Liver (tissue), 9 donors: ENCODE measurements around the gene CYP2W1. TPM values are rescaled to one million over a fixed set of nuclear protein-coding genes. Genes with fewer than 3 reads are reported as not detected.

Experiments
- DNase-seq: peaks from one replicate; pipeline ENCODE4 v3.0.0-alpha.2; 2017; ENCODE audit warnings: low spot score
- H3K27ac ChIP-seq, 2 donors: one replicate each; pipeline ENCODE4 v1.7.0; 2013; ENCODE audit warnings: inconsistent platforms in 2 of 2, low read length in 2 of 2, control low read depth in 1 of 2, low read depth in 1 of 2, mild to moderate bottlenecking in 1 of 2
- H3K27me3 ChIP-seq, 4 donors: one replicate each; pipeline versions ENCODE4 v1.6.1 to v1.7.0; 2013; ENCODE audit warnings: low read length in 3 of 4, inconsistent platforms in 1 of 4, mild to moderate bottlenecking in 1 of 4, moderate library complexity in 1 of 4; ENCODE audit not compliant: control insufficient read depth in 4 of 4, insufficient read depth in 4 of 4
- H3K36me3 ChIP-seq, 4 donors: one replicate each; pipeline versions ENCODE4 v1.6.1 to v1.7.0; 2013; ENCODE audit warnings: low read length in 3 of 4, mild to moderate bottlenecking in 3 of 4, low read depth in 1 of 4, moderate library complexity in 1 of 4; ENCODE audit not compliant: control insufficient read depth in 4 of 4, insufficient read depth in 3 of 4
- H3K4me1 ChIP-seq, 4 donors: one replicate each; pipeline versions ENCODE4 v1.6.1 to v1.7.0; 2013; ENCODE audit warnings: low read length in 3 of 4, mild to moderate bottlenecking in 3 of 4, moderate library complexity in 1 of 4; ENCODE audit not compliant: control insufficient read depth in 4 of 4, insufficient read depth in 4 of 4
- H3K4me3 ChIP-seq, 3 donors: one replicate each; pipeline versions ENCODE4 v1.6.1 to v1.7.0; 2013; ENCODE audit warnings: low read length in 3 of 3, control low read depth in 1 of 3, low read depth in 1 of 3, mild to moderate bottlenecking in 1 of 3
- H3K9ac ChIP-seq, 2 donors: one replicate each; pipeline ENCODE4 v1.7.0; 2013; ENCODE audit warnings: low read length in 2 of 2, mild to moderate bottlenecking in 2 of 2, moderate library complexity in 2 of 2, control low read depth in 1 of 2, low read depth in 1 of 2
- H3K9me3 ChIP-seq, 4 donors: one replicate each; pipeline versions ENCODE4 v1.6.1 to v1.7.0; 2013; ENCODE audit warnings: low read length in 3 of 4; ENCODE audit not compliant: control insufficient read depth in 4 of 4
- CTCF ChIP-seq: fragments of 150-350 bp; IDR thresholded peaks from 2 replicates; pipeline ENCODE4 v1.5.1; 2017; ENCODE audit warnings: improper control_type of control experiment, low read depth, low read length; ENCODE audit not compliant: missing input control
- EGR1 ChIP-seq, 2 donors: IDR thresholded peaks; 2 replicates each; pipeline ENCODE4 v1.6.1; 2016 to 2018; ENCODE audit warnings: antibody characterized with exemption in 2 of 2, low read depth in 2 of 2
- FOXA1 ChIP-seq: IDR thresholded peaks from 2 replicates; pipeline ENCODE4 v1.6.1; 2016; ENCODE audit warnings: antibody characterized with exemption
- FOXA2 ChIP-seq: IDR thresholded peaks from 2 replicates; pipeline ENCODE4 v1.6.1; 2016; ENCODE audit warnings: antibody characterized with exemption
- GABPA ChIP-seq, 2 donors: IDR thresholded peaks in 1 of 2; conservative IDR thresholded peaks in 1 of 2; 2 replicates each; pipeline ENCODE4 v1.6.1; 2016; ENCODE audit warnings: antibody characterized with exemption in 2 of 2, mild to moderate bottlenecking in 1 of 2, moderate library complexity in 1 of 2
- HNF4A ChIP-seq, 2 donors: conservative IDR thresholded peaks; 2 replicates each; pipeline ENCODE4 v1.6.1; 2016; ENCODE audit warnings: antibody characterized with exemption in 2 of 2, mild to moderate bottlenecking in 2 of 2
- HNF4G ChIP-seq: IDR thresholded peaks from 2 replicates; pipeline ENCODE4 v1.6.1; 2016; ENCODE audit warnings: antibody characterized with exemption
- JUND ChIP-seq, 2 donors: IDR thresholded peaks; 2 replicates each; pipeline ENCODE4 v1.6.1; 2016; ENCODE audit warnings: antibody characterized with exemption in 2 of 2
- NR2F2 ChIP-seq: IDR thresholded peaks from 2 replicates; pipeline ENCODE4 v1.6.1; 2016; ENCODE audit warnings: antibody characterized with exemption
- RAD21 ChIP-seq, 2 donors: IDR thresholded peaks; 2 replicates each; pipeline ENCODE4 v1.6.1; 2016; ENCODE audit warnings: antibody characterized with exemption in 2 of 2, mild to moderate bottlenecking in 2 of 2
- REST ChIP-seq: IDR thresholded peaks from 2 replicates; pipeline ENCODE4 v1.6.1; 2016; ENCODE audit warnings: antibody characterized with exemption, mild to moderate bottlenecking
- RXRA ChIP-seq, 2 donors: IDR thresholded peaks; 2 replicates each; pipeline ENCODE4 v1.6.1; 2017 to 2018; ENCODE audit warnings: antibody characterized with exemption in 2 of 2, mild to moderate bottlenecking in 1 of 2
- SP1 ChIP-seq: IDR thresholded peaks from 2 replicates; pipeline ENCODE4 v1.6.1; 2018; ENCODE audit warnings: antibody characterized with exemption, mild to moderate bottlenecking
- TAF1 ChIP-seq: conservative IDR thresholded peaks from 2 replicates; pipeline ENCODE4 v1.6.1; 2016; ENCODE audit warnings: antibody characterized with exemption, mild to moderate bottlenecking
- YY1 ChIP-seq: IDR thresholded peaks from 2 replicates; pipeline ENCODE4 v1.6.1; 2016; ENCODE audit warnings: antibody characterized with exemption, mild to moderate bottlenecking
- WGBS: extraction: QIAGEN DNeasy Blood & Tissue Kit; methylation state at CpG from one replicate; pipeline ENCODE4 v1.1.7; 2013; 5-methylcytosine and 5-hydroxymethylcytosine counted together
- polyA plus RNA-seq, 2 donors: library from polyadenylated mRNA; stranded (reverse) in 1 of 2; unstranded in 1 of 2; fragments of 200-250 nt in 1 of 2; fragments of >200 nt in 1 of 2; fragmentation: Nextera tagmentation in 1 of 2; extraction: Ambion mirVana in 1 of 2; gene quantifications; one replicate each; pipeline versions ENCODE4 v1.2.1 to v1.2.3, GENCODE V29; 2013 to 2015
- total RNA-seq, 2 donors: library from RNA; depleted of rRNA; stranded (reverse); fragments of >200 nt; gene quantifications; one replicate each; pipeline ENCODE4 v1.2.3, GENCODE V29; 2014
- TF ChIP-seq, protein P1 (sequence below): IDR thresholded peaks from 2 replicates; pipeline ENCODE4 v1.6.1; 2016; ENCODE audit warnings: antibody characterized with exemption
- TF ChIP-seq, protein P2 (sequence below): IDR thresholded peaks from 2 replicates; pipeline ENCODE4 v1.6.1; 2016; ENCODE audit warnings: antibody characterized with exemption
- donor health status: healthy.
- donor health status: healthy.
- donor health status: healthy.
- donor health status: healthy.
- donor health status: healthy.

The CYP2W1 gene
- total and polyA plus RNA-seq, 4 donors = 0.28 TPM; not detected in 3

GRCh38 chr7:935874-936385, 47.1 kb upstream of the CYP2W1 start:
- 94% methylated on average over 28 of the region's 28 CpGs for WGBS
- Histone ChIP-seq H3K27ac (no peak overlapping the region), H3K36me3 (no peaks in the 10 kb centered on the region), H3K4me3 (no peak overlapping the region), H3K27me3 (no peaks in the 10 kb centered on the region), H3K4me1 (no peaks in the 10 kb centered on the region), H3K9me3 (no peaks in the 10 kb centered on the region), H3K9ac (no peak overlapping the region)
- DNase-seq = no peak
- TF ChIP-seq FOXA1 (no peak), CTCF (no peak)

DNA sequence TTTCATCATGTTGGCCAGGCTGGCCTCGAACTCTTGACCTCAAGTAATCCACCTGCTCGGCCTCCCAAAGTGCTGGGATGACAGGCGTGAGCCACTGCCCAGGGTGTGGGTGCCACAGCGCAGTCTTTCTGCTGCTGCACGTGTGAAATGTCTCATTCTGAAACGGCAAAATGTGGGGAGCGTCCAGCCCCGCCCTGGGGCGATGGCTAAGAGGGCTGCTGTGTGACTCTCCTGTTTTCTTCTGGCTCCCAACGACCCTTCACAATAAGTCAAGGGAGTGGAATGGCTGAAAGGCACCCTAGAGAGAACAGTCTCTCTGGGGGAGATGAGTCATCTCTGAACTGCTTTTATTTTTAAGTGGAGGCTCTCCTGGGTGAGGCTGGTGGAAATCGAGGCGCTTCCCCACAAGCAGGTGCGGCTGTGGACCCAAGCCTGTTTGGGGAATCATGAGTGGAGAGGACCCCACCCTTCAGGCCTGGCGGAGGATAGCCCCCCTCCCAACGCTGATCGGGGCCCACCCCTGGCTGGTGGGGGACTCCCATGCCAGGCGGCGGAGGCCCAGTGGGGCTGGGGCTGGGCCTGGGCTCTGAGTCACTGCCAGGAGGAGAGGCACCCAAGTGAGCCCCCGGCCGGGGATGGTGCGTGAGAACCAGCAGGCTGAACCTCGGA, 46.5 kb upstream of the CYP2W1 start:
- H3K36me3 ChIP-seq = no peaks in the 10 kb centered on the region
- no peaks in the 10 kb centered on the region for H3K27me3 ChIP-seq
- no peaks in the 10 kb centered on the region for H3K4me1 ChIP-seq
- no peak overlapping the region for H3K27ac ChIP-seq
- no peak overlapping the region for H3K4me3 ChIP-seq
- no peak for TF ChIP-seq CTCF
- no peak for TF ChIP-seq TAF1
- TF ChIP-seq JUND (IDR thresholded peaks at IDR 0.05) = no peak
- TF ChIP-seq YY1 = no peak
- no peak for TF ChIP-seq HNF4G
- no peak for TF ChIP-seq EGR1 (IDR thresholded peaks at IDR 0.05; ENCODE audit: low read depth in 2 of 2)
- TF ChIP-seq RXRA (IDR thresholded peaks at IDR 0.05) = no peak
- TF ChIP-seq NR2F2 = no peak
- TF ChIP-seq GABPA (IDR thresholded peaks at IDR 0.05 in 1 of 2, conservative IDR thresholded peaks at IDR 0.05 in 1 of 2) = no peak
- no peak for TF ChIP-seq REST
- TF ChIP-seq FOXA2 = no peak
- TF ChIP-seq FOXA1 = no peak
- TF ChIP-seq SP1 = no peak
- TF ChIP-seq HNF4A (conservative IDR thresholded peaks at IDR 0.05) = no peak
- TF ChIP-seq, protein P1, sequence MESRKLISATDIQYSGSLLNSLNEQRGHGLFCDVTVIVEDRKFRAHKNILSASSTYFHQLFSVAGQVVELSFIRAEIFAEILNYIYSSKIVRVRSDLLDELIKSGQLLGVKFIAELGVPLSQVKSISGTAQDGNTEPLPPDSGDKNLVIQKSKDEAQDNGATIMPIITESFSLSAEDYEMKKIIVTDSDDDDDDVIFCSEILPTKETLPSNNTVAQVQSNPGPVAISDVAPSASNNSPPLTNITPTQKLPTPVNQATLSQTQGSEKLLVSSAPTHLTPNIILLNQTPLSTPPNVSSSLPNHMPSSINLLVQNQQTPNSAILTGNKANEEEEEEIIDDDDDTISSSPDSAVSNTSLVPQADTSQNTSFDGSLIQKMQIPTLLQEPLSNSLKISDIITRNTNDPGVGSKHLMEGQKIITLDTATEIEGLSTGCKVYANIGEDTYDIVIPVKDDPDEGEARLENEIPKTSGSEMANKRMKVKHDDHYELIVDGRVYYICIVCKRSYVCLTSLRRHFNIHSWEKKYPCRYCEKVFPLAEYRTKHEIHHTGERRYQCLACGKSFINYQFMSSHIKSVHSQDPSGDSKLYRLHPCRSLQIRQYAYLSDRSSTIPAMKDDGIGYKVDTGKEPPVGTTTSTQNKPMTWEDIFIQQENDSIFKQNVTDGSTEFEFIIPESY = no peak
- TF ChIP-seq RAD21 (IDR thresholded peaks at IDR 0.05) = no peak
- TF ChIP-seq, protein P2, sequence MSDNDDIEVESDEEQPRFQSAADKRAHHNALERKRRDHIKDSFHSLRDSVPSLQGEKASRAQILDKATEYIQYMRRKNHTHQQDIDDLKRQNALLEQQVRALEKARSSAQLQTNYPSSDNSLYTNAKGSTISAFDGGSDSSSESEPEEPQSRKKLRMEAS = no peak
- H3K9ac ChIP-seq = no peak overlapping the region
- WGBS = 78% methylated on average over 22 of the region's 22 CpGs
- H3K9me3 ChIP-seq = no peaks in the 10 kb centered on the region
- DNase-seq = no peak
